Naive thymus-derived CD8-positive, alpha-beta T cell (primary cell): ENCODE results near the gene PLEKHA8. TPM values are rescaled to one million over a fixed set of nuclear protein-coding genes. Genes with fewer than 3 reads are reported as not detected.
"Not testable (repeated sequence)": the region's sequence is repeated elsewhere in the genome, so short reads cannot be mapped to it uniquely, and the experiment has no call there.

Experiments
- ATAC-seq, 2 donors: fragments of 150-1000 bp; cut with Tn5 transposase in 1 of 2; sonication (Bioruptor Pico), chemical (Tn5 transposase) in 1 of 2; 1 replicate in 1 of 2; 2 replicates in 1 of 2; pipeline ENCODE4 v1.10.0; 2021; ENCODE audit warnings: mild to moderate bottlenecking in 2 of 2, moderate library complexity in 2 of 2
- POLR2A ChIA-PET: fragments of 350-600 bp; sonication (Branson Sonifier 250); formaldehyde crosslinking; loops from one replicate; lab custom pipeline; 2021; ENCODE audit warnings: antibody characterized with exemption; lab: Charles Lee
- DNase-seq, 10 donors: peaks; one replicate each; pipeline versions ENCODE4 v3.0.0 to v3.0.0-alpha.2; 2020 to 2022
- H3K27ac Mint-ChIP-seq, 10 donors: one replicate each; pipeline ENCODE4 v1.8.0; 2020 to 2022; ENCODE audit warnings: mild to moderate bottlenecking in 10 of 10, mixed read lengths in 10 of 10, moderate library complexity in 4 of 10, inconsistent platforms in 1 of 10
- H3K27me3 Mint-ChIP-seq, 5 donors: one replicate each; pipeline ENCODE4 v1.8.0; 2021 to 2022; ENCODE audit warnings: mixed read lengths in 5 of 5
- H3K36me3 Mint-ChIP-seq, 3 donors: one replicate each; pipeline ENCODE4 v1.8.0; 2020 to 2022; ENCODE audit warnings: mixed read lengths in 3 of 3, mild to moderate bottlenecking in 2 of 3, inconsistent platforms in 1 of 3
- H3K4me1 Mint-ChIP-seq, 4 donors: one replicate each; pipeline ENCODE4 v1.8.0; 2021 to 2022; ENCODE audit warnings: mixed read lengths in 4 of 4
- H3K4me3 Mint-ChIP-seq, 10 donors: one replicate each; pipeline ENCODE4 v1.8.0; 2020 to 2022; ENCODE audit warnings: mild to moderate bottlenecking in 10 of 10, mixed read lengths in 10 of 10, moderate library complexity in 6 of 10, inconsistent platforms in 1 of 10
- H3K9me3 Mint-ChIP-seq, 9 donors: one replicate each; pipeline ENCODE4 v1.8.0; 2020 to 2022; ENCODE audit warnings: mixed read lengths in 9 of 9, mild to moderate bottlenecking in 3 of 9, inconsistent platforms in 1 of 9, moderate library complexity in 1 of 9
- polyA plus RNA-seq, 3 donors: library from polyadenylated mRNA; unstranded; fragments of 300-500 nt; fragmentation: Illumina TruSeq; gene quantifications; one replicate each; pipeline ENCODE4 v1.2.3, GENCODE V29; 2021
- total RNA-seq, 8 experiments: library from RNA in 2 of 8; stranded (reverse) in 2 of 8; gene quantifications; one replicate each; pipeline ENCODE4 v1.2.3 and lab custom pipeline; 2021 to 2026

PLEKHA8 gene
- total and polyA plus RNA-seq, 5 experiments from 2014 or later = 2.7 to 11.9 (median 4.9) TPM

DNA sequence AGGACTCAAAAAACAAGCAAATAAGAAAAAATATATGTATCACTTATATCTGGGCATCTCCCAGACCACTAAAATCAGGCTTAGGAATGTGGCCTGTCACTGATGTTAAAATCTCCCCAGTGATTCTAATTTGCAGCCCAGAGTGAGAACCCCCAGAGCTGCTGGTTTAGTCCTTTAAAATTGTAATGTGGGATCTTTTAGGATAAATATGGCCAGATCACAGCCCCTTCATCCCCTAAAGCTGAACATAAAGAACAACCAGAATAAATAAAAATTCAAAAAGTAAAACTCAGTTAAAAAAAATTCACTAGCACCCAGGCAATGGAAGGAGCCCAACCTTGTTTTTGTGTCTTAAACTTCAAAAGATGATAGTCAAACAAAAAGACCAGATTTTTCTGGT, 60.1 kb downstream of the PLEKHA8 start:
- H3K4me1 Mint-ChIP-seq = peaks cover 0 to 2% (median 0%) of the 10 kb centered on the region in 4 donors
- no peaks in the 10 kb centered on the region for H3K27me3 Mint-ChIP-seq
- peaks cover 0 to 6% (median 2%) of the 10 kb centered on the region in 3 donors for H3K36me3 Mint-ChIP-seq
- POLR2A ChIA-PET = no interaction called here
- peak overlapping the region in 1 of 10 donors; percentile 21 for H3K27ac Mint-ChIP-seq
- H3K4me3 Mint-ChIP-seq = no peak overlapping the region
- ATAC-seq = no peak
- no peak for DNase-seq
- H3K9me3 Mint-ChIP-seq = no peaks in the 10 kb centered on the region

DNA sequence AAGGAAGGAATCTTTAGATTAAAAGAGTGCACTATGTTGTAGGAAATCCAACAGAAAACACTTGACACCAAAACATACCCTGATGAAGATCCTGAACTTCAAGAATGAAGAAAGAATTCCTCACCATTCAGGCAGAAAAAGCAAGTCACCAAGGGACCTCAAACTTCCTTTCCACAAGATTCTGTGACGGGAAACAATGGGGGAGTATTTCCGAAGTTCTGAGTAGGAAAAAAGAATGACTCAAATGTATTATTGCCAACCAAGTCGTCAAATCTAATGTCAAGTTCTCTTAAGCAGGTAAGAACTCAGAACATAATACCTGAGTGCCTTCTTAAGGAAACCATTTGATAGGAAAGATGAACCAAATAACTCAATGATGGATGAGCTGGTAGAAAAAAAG, 61.9 kb downstream of the PLEKHA8 start:
- Mint-ChIP-seq H3K4me3 (no peak overlapping the region), H3K27me3 (no peaks in the 10 kb centered on the region), H3K36me3 (peaks cover 0 to 9% (median 4%) of the 10 kb centered on the region in 3 donors), H3K27ac (no peak overlapping the region), H3K9me3 (no peaks in the 10 kb centered on the region), H3K4me1 (peaks cover 0 to 2% (median 0%) of the 10 kb centered on the region in 4 donors)
- DNase-seq = no peak
- ATAC-seq = no peak
- POLR2A ChIA-PET = no interaction called here

DNA sequence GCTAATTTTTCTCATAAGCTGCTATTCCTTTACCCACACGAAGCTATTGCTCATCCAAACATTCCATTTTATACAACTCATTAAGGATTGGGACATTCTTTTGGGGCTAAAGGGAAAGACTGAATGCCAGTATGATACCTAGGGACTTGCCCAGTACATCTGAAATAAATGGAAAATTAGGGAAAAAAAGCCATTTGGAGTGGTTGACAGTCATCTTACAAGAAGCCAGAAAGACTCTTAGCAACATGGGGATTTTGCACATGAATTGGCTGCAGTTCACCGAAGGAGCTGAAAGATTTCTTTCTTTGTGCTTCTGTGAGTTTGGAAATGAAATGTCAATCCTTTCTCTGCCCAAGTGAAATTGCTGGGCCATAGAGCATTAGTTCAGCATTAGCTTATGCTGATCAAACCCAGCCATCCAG, 63.3 kb downstream of the PLEKHA8 start:
- Mint-ChIP-seq H3K9me3 (no peaks in the 10 kb centered on the region), H3K27ac (no peak overlapping the region), H3K27me3 (no peaks in the 10 kb centered on the region), H3K4me1 (peaks cover 0 to 2% (median 0%) of the 10 kb centered on the region in 4 donors), H3K4me3 (no peak overlapping the region), H3K36me3 (peaks cover 2 to 4% (median 4%) of the 10 kb centered on the region in 3 donors)
- ATAC-seq (no peak), DNase-seq (no peak)
- POLR2A ChIA-PET = no interaction called here

DNA sequence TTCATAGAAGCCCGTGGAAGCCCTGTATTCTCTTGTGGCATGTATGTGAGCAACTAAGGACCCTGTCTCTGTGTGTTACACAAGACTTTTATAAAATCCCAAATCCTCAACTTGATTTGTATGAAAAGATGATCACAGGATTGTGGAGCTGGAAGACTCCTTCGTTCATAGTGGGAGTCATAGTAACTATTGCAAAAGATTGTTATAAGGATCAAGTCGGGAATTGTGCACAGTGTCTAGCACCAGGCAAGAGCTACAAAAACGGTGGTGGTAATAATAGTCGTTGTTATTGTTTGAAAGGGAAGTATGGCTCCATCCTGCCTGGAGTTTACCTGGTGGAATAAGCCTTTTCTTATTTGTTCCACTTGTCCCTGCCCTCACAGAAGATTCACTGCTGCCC, 63.8 kb downstream of the PLEKHA8 start:
- Mint-ChIP-seq H3K27ac (no peak overlapping the region), H3K4me1 (peaks cover 0 to 2% (median 0%) of the 10 kb centered on the region in 4 donors), H3K9me3 (peaks cover 0 to 1% (median 0%) of the 10 kb centered on the region in 9 donors), H3K4me3 (no peak overlapping the region), H3K36me3 (peaks cover 4% of the 10 kb centered on the region in 3 donors), H3K27me3 (no peaks in the 10 kb centered on the region)
- no peak for ATAC-seq
- DNase-seq = no peak
- POLR2A ChIA-PET = no interaction called here

DNA sequence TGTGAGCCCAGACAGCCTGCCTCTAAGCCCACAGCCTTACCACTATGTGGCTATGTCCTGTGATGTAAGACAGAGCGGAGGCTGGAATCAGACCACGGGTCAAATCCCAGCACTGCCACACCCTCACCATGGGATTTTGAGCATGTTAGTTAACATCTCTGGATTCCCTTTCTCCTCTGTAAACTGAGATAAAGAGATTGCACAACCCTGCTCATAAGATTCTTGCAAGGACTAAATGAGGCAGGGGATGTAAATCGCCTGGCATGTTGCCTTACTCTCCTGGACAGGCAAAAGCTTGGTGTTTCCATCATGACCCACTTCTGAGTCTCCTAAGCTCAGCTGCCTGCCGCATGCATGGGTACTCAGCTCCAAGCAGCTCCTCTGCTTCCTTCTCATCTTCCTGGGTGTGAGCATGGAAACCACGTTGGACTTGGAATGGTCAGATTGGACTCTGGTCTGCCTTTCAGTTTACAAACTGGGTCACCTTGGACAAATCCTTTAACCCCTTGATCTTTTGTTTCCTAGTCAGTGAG, 65.3 kb downstream of the PLEKHA8 start:
- H3K27ac Mint-ChIP-seq = peak overlapping the region in 1 of 10 donors; percentile 46
- ATAC-seq (no peak), DNase-seq (no peak)
- no peaks in the 10 kb centered on the region for H3K4me1 Mint-ChIP-seq
- no peaks in the 10 kb centered on the region for H3K27me3 Mint-ChIP-seq
- POLR2A ChIA-PET = no interaction called here
- H3K9me3 Mint-ChIP-seq = peaks cover 0 to 8% (median 0%) of the 10 kb centered on the region in 9 donors
- H3K36me3 Mint-ChIP-seq = peaks cover 4 to 11% (median 7%) of the 10 kb centered on the region in 3 donors
- H3K4me3 Mint-ChIP-seq = no peak overlapping the region

DNA sequence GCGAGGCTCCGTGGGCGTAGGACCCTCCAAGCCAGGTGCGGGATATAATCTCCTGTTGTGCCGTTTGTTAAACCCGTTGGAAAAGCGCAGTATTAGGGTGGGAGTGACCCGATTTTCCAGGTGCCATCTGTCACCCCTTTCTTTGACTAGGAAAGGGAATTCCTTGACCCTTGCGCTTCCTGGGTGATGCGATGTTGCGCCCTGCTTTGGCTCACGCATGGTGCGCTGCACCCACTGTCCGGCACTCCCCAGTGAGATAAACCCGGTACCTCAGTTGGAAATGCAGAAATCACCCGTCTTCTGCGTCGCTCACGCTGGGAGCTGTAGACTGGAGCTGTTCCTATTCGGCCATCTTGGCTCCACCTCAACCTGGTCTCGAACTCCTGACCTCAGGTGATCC, 70.4 kb downstream of the PLEKHA8 start:
- POLR2A ChIA-PET = interaction anchor here (1.2 kb wide), 1 partner anchor 22 kb away, joined by 4 read pairs; no protein-coding TSS in a partner anchor
- not testable (repeated sequence) for H3K4me1 Mint-ChIP-seq, DNase-seq, H3K27me3 Mint-ChIP-seq, H3K9me3 Mint-ChIP-seq, H3K4me3 Mint-ChIP-seq, ATAC-seq
- Mint-ChIP-seq H3K36me3 (peaks cover 4 to 11% (median 7%) of the 10 kb centered on the region in 3 donors), H3K27ac (peak overlapping the region in 1 of 10 donors; percentile 14)

DNA sequence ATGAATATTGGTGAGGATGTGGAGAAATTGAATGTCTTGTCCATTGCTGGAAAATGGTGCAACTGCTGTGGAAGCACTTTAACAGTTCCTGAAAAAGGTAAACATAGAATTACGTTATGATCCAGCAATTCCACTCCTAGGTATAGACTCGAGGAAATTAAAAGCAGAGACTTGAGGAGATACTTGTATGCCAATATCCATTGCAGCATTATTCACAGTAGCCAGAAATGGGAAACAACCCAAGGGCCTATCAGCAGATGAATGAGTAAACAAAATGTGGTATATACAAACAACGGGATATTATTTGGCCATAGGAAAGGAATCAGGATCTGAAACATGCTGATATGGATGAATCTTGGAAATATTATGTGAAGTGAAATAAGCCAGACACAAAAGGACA, 74.1 kb downstream of the PLEKHA8 start:
- no peak overlapping the region for H3K27ac Mint-ChIP-seq
- ATAC-seq (no peak), DNase-seq (no peak)
- no peak overlapping the region for H3K4me3 Mint-ChIP-seq
- peaks cover 0 to 4% (median 2%) of the 10 kb centered on the region in 3 donors for H3K36me3 Mint-ChIP-seq
- H3K27me3 Mint-ChIP-seq = no peaks in the 10 kb centered on the region
- H3K4me1 Mint-ChIP-seq = no peaks in the 10 kb centered on the region
- POLR2A ChIA-PET = no interaction called here
- peaks cover 0 to 4% (median 0%) of the 10 kb centered on the region in 9 donors for H3K9me3 Mint-ChIP-seq

DNA sequence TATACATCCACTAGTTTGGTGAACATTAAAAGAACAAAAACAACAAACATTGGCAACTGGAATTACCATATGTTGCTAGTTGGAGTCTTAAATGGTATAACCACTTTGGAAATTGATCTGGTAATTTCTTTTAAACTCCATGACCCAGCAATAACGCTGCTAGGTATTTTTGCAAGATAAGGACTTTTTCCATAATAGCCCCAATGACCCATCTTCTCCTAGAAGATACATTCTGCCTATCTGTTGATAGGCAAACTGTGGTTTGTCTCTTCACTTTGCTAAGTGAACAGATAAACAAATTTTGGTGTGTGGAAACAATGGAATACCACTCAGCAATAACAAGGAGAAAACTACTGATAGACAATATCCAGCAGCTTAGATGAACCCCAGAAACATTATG, 75.9 kb downstream of the PLEKHA8 start:
- POLR2A ChIA-PET = no interaction called here

DNA sequence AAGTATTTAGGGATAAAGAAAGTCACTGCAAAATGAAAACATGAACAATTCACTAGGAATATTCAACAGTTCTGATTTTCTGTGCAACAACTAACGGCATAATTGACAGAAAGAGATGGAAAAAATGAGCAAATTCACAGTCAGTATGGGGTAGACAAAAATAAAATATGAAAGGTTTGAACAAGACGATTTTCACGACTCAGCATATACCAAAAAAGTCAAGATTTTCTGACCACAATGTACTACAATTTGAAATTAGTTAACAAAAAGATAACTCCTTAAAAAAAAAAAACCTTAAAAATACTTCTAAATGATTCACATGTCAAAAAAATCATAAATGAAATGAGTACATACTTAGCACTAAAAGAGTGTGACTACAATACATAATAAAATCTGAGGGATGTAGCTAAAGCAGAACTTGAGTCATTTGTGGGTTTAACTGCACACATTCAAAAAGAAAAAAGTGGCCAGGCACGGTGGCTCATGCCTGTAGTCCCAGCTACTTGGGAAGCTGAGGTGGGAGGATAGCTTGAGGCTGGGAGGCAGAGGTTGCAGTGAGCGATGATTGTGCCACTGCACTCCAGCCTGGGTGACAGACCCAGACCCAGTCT, 84.0 kb downstream of the PLEKHA8 start:
- no peak for DNase-seq
- no peak for ATAC-seq
- H3K9me3 Mint-ChIP-seq = peaks cover 3 to 36% (median 18%) of the 10 kb centered on the region in 9 donors
- no peaks in the 10 kb centered on the region for H3K27me3 Mint-ChIP-seq
- peaks cover 0 to 23% (median 22%) of the 10 kb centered on the region in 3 donors for H3K36me3 Mint-ChIP-seq
- H3K4me3 Mint-ChIP-seq = no peak overlapping the region
- peaks cover 6 to 9% (median 7%) of the 10 kb centered on the region in 4 donors for H3K4me1 Mint-ChIP-seq
- POLR2A ChIA-PET = no interaction called here
- no peak overlapping the region for H3K27ac Mint-ChIP-seq

More for the DNA sequence above, 75.9 kb downstream of the PLEKHA8 start:
- Mint-ChIP-seq H3K36me3 (peaks cover 0 to 8% (median 0%) of the 10 kb centered on the region in 3 donors), H3K9me3 (peaks cover 0 to 12% (median under 1%) of the 10 kb centered on the region in 9 donors), H3K4me1 (no peaks in the 10 kb centered on the region), H3K4me3 (no peak overlapping the region), H3K27ac (no peak overlapping the region), H3K27me3 (no peaks in the 10 kb centered on the region)
- ATAC-seq = no peak
- no peak for DNase-seq

DNA sequence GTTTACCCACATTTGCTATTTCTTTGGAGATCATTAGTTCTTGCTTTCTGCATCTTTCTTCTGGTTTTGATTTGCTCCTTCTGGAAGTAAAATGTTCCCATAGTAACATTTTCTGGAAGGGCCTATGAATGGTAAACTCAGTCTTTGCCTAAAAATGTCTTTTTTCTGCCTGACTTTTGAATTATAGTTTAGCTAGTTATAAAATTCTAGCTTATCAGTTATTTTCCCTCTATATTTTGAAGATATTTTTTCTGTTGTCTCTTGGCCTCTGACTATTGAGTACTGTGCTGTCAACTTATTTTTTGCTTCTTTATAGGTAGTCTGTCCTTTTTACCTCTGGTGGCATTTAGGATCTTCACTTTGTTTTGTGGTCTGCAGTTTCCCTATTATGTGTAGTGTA, 84.9 kb downstream of the PLEKHA8 start:
- POLR2A ChIA-PET = interaction anchor here (1.0 kb wide), 1 partner anchor 230 kb away, joined by 3 read pairs; no protein-coding TSS in a partner anchor
- Mint-ChIP-seq H3K9me3 (peaks cover 3 to 36% (median 18%) of the 10 kb centered on the region in 9 donors), H3K4me3 (no peak overlapping the region), H3K4me1 (peaks cover 6 to 9% (median 7%) of the 10 kb centered on the region in 4 donors), H3K27me3 (no peaks in the 10 kb centered on the region), H3K36me3 (peaks cover 0 to 22% (median 21%) of the 10 kb centered on the region in 3 donors), H3K27ac (no peak overlapping the region)
- no peak for ATAC-seq
- no peak for DNase-seq

DNA sequence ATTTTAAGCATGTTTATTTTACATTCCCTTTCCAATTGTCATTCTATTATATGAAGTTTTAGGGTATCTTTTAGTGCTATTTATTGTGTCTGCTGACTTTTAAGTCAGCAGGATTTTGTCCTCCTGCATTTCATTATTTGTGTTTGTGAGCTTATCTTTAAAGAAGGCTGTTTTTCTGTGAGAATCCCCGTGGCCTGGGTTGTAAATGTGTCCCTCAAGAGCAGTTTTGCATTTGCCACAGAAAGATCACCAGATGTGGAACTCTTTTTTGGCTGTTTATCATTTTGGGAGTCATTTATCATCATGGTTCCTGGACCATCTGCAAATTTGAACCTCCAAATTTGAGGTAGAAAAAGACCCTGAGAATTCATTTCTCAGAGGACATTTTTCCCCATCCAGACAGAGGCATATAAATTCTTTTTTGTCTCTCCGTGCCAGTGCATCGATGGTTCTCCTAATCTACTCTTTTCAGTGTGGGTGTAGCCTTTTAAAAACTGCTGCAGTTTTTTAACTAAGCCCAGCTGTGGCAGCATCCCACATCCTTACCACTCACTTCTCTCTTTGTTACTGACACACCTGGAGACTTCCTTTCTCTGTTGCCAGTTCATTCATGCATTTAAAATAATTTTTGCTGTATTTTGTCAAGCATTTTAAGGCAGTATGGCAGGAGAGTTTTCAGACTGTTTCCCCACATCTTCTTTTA, 86.5 kb downstream of the PLEKHA8 start:
- ATAC-seq = no peak
- Mint-ChIP-seq H3K4me3 (no peak overlapping the region), H3K27me3 (no peaks in the 10 kb centered on the region), H3K4me1 (peaks cover 6 to 9% (median 7%) of the 10 kb centered on the region in 4 donors), H3K9me3 (peaks cover 3 to 25% (median 17%) of the 10 kb centered on the region in 9 donors), H3K36me3 (peaks cover 0 to 22% (median 15%) of the 10 kb centered on the region in 3 donors), H3K27ac (peak overlapping the region in 6 of 10 donors; percentile 4 to 45 (median 20))
- DNase-seq = no peak
- POLR2A ChIA-PET = no interaction called here

DNA sequence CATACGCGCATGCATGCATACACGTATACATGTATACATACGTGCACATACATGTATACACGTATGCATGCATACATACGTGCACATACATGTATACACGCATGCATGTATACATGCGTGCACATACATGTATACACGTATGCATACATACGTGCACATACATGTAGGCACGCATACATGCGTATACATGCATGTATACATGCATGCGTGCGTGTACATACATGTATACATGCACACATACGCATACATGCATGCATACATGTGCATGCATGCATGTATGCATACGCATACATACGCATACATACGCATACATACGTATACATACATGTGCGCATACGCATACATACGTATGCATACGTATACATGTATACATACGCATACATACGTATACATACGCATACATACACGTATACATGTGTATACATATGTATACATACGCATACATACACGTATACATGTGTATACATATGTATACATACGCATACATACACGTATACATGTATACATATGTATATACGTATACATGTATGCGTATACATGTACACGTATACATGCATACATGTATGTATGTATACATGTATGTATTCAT, 87.6 kb downstream of the PLEKHA8 start:
- no peak for ATAC-seq
- Mint-ChIP-seq H3K27ac (no peak overlapping the region), H3K4me3 (no peak overlapping the region), H3K27me3 (no peaks in the 10 kb centered on the region), H3K4me1 (peaks cover 6 to 9% (median 7%) of the 10 kb centered on the region in 4 donors), H3K9me3 (peaks cover 3 to 25% (median 17%) of the 10 kb centered on the region in 9 donors), H3K36me3 (peaks cover 0 to 17% (median 11%) of the 10 kb centered on the region in 3 donors)
- DNase-seq = no peak
- POLR2A ChIA-PET = no interaction called here
